ENCODE data around the gene MAP3K20.
"Not testable (repeated sequence)": the region's sequence is repeated elsewhere in the genome, so short reads cannot be mapped to it uniquely, and the experiment has no call there.

MAP3K20 gene

DNA sequence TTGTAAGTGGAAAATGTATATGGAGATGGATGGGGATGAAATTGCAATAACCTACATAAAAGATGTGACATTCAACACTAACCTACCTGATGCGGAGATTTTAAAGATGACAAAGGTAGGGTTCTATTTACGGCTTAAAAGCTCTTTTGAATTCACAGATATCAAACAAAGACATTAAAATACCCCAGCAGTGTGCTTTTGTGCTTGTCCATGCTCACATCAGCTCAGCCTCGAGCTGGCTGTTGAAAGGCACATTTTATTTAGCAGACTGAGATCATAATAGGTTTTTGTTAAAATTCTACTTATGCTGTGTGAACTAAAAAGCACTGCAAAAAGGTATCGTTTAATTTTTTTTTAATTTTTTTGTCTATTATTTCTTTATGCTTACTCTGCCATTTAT is 183.1 kb downstream of the MAP3K20 start:
- no peak overlapping the region for H3K4me3 ChIP-seq (replicated peaks in 1 of 2; ENCODE audit: low read depth in 2 of 2, low read length in 2 of 2)
- DNase-seq (ENCODE audit: low read depth in 2 of 2): no peak
- TF ChIP-seq, protein P1, sequence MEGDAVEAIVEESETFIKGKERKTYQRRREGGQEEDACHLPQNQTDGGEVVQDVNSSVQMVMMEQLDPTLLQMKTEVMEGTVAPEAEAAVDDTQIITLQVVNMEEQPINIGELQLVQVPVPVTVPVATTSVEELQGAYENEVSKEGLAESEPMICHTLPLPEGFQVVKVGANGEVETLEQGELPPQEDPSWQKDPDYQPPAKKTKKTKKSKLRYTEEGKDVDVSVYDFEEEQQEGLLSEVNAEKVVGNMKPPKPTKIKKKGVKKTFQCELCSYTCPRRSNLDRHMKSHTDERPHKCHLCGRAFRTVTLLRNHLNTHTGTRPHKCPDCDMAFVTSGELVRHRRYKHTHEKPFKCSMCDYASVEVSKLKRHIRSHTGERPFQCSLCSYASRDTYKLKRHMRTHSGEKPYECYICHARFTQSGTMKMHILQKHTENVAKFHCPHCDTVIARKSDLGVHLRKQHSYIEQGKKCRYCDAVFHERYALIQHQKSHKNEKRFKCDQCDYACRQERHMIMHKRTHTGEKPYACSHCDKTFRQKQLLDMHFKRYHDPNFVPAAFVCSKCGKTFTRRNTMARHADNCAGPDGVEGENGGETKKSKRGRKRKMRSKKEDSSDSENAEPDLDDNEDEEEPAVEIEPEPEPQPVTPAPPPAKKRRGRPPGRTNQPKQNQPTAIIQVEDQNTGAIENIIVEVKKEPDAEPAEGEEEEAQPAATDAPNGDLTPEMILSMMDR (IDR thresholded peaks at IDR 0.05; ENCODE audit: low read depth, low read length): no peak

DNA sequence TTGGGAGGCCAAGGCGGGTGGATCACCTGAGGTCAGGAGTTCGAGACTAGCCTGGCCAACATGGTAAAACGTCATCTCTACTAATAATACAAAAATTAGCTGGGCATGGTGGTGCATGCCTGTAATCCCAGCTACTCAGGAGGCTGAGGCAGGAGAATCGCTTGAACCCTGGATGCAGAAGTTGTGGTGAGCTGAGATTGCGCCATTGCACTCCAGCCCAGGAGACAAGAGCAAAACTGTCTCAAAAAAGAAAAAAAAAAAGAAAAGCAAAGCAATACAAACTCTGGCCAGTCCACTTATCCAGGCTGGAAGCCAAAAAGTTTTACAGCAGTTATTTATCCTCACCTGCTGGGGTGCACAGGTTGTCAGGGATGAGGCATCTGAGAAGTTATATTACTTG is 186.7 kb downstream of the MAP3K20 start:
- not testable (repeated sequence) for H3K4me3 ChIP-seq (replicated peaks in 1 of 2; ENCODE audit: low read depth in 2 of 2, low read length in 2 of 2); DNase-seq (ENCODE audit: low read depth in 2 of 2)

DNA sequence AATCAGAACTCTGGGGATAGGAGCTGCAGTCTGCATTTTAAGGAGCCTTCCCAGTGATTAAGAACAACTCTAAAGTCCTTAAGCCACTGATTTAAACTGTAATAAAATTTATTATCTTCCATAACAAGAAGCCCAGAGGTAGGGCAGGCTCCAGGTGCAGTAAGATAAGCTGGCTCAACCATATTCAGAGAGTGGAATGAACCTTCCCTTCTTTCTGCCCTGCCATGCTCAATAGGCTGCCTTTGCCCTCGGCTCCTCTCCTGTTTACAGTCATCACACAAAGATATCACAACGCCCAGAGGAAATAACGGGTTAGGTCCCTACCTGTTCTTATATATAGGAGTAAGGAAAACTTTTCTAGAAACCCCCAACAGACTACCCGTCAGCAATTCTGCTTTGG is 188.5 kb downstream of the MAP3K20 start:
- H3K4me3 ChIP-seq (replicated peaks in 1 of 2; ENCODE audit: low read depth in 2 of 2, low read length in 2 of 2): no peak overlapping the region
- no peak for DNase-seq (ENCODE audit: low read depth in 2 of 2)
- TF ChIP-seq, protein P1 (IDR thresholded peaks at IDR 0.05; ENCODE audit: low read depth, low read length): no peak

DNA sequence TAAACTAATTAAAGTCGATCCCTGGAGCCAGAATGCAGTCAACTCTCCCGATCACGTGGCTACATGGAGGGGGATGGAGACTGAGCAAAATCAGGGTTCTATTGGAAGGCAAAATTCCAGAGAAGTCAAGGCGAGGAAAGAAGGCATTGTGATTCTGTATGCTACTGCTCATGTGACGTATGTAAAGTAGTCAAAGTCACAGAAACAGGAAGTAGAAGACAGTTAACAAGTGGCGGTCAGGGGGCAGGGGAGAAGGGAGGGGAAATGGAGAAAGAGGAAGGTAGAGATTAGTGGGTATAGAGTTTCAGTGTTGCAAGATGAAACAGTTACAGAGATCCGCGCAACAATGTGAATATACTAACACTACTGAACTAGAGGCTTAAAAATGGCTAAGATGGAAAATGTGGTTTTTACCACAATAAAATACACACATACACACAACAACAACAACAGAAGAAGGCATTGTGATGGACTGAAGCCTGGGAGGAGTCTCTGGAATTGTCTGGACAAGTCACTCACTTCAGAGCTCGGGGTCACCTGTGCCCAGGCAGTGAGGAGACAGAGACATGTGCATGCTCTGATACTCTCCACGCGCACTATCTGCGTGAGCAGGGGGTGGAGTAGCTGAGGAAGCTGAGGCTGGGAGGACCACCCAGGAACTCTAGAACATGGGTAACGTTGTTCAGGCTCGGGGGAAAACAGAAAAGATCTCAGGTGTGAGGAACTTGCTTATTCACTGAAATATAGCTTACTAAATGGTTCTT is 189.1 kb downstream of the MAP3K20 start:
- no peak overlapping the region for H3K4me3 ChIP-seq (replicated peaks in 1 of 2; ENCODE audit: low read depth in 2 of 2, low read length in 2 of 2)
- TF ChIP-seq, protein P1 (IDR thresholded peaks at IDR 0.05; ENCODE audit: low read depth, low read length): no peak

DNA sequence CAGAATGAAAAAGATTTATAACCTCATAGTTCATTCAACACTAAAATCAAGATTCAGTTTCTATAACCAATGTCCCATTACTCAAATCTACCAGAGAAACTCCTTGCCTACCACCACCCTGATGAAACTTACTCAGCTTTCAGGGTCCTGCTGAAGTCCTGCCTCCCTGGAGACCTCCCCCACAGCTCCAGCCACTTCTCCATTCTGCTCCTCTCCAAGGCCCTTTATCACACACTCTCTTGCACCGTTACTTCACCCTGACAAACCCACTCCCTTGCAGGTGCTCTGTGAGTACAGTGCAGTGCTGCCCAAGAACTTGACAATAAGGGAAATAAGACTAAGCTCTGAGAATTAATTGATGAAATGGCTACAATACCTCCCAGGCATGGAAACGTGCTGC is 195.5 kb downstream of the MAP3K20 start:
- TF ChIP-seq, protein P1 (IDR thresholded peaks at IDR 0.05; ENCODE audit: low read depth, low read length): no peak
- no peak for DNase-seq (ENCODE audit: low read depth in 2 of 2)
- no peak overlapping the region for H3K4me3 ChIP-seq (replicated peaks in 1 of 2; ENCODE audit: low read depth in 2 of 2, low read length in 2 of 2)

More for the DNA sequence above, 189.1 kb downstream of the MAP3K20 start:
- no peak for DNase-seq (ENCODE audit: low read depth in 2 of 2)

DNA sequence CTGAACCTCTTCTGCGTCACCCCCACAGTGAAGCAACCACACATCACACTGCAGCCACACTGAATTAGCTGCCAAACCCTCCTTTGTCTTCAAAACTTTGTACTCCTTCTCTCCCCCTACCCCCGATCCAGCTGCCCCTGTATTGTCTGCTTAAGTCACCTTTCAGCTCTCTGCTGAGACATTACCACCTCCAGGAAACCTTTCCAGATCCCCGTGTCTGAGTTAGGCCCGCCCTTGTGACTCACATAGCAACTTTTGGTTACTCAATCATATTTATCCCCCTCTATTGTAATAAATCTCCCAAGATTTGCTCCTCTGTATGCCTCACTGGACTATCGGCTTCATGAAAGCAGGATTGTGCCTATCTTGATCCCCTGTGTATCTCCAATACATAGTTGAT is 196.2 kb downstream of the MAP3K20 start:
- peak; percentile 9 to 47 for DNase-seq (ENCODE audit: low read depth in 2 of 2)
- TF ChIP-seq, protein P1 (IDR thresholded peaks at IDR 0.05; ENCODE audit: low read depth, low read length): no peak
- H3K4me3 ChIP-seq (replicated peaks in 1 of 2; ENCODE audit: low read depth in 2 of 2, low read length in 2 of 2): no peak overlapping the region

DNA sequence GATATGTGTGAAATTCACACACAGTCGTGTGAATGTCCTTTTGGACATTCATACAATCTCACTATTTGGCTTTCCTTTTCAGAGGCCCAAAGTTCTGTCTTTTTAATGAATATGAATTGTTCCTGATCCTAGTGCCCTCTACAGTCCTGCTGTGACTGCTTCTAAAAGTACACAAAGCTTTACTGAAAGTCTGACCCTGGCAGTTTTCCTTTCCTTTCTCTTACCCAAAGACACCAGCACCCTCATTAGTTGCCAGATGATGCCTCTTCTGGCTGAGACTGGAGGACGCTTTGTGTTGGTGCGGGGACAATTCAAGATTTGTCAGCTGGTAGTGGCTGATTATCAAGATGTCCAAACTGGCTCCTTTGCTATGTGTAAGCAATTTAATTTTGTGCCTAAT is 197.2 kb downstream of the MAP3K20 start:
- H3K4me3 ChIP-seq (replicated peaks in 1 of 2; ENCODE audit: low read depth in 2 of 2, low read length in 2 of 2): no peak overlapping the region
- TF ChIP-seq, protein P1 (IDR thresholded peaks at IDR 0.05; ENCODE audit: low read depth, low read length): no peak
- DNase-seq (ENCODE audit: low read depth in 2 of 2): no peak

Data from cardiac fibroblast (primary cell).